Neural progenitor cell (in vitro differentiated cells): Measurements from ENCODE around the gene OTOP3. TPM values are rescaled to one million over a fixed set of nuclear protein-coding genes. Genes with fewer than 3 reads are reported as not detected.
A peak's percentile ranks its signal among the peaks of the same experiment; 100 is the strongest.

ENCODE experiments used
- DNase-seq: peaks from one replicate; pipeline ENCODE4 v3.0.0-alpha.2; 2016; ENCODE audit warnings: low spot score
- H2AFZ ChIP-seq: fragments of 200-600 bp; sonication (generic); replicated peaks from 2 replicates; pipeline ENCODE4 v1.6.1; 2016; ENCODE audit warnings: antibody characterized with exemption
- H3F3A ChIP-seq: fragments of 200-600 bp; sonication (generic); 2 replicates; pipeline ENCODE4 v1.6.1; 2016; ENCODE audit warnings: antibody characterized with exemption, low read depth
- H3K27ac ChIP-seq: fragments of 200-600 bp; sonication (generic); 2 replicates; pipeline ENCODE4 v1.5.1; 2016; ENCODE audit warnings: mild to moderate bottlenecking
- H3K27me3 ChIP-seq: fragments of 200-600 bp; sonication (generic); 2 replicates; pipeline ENCODE4 v1.6.1; 2016; ENCODE audit warnings: mild to moderate bottlenecking, moderate library complexity
- H3K36me3 ChIP-seq: fragments of 200-600 bp; sonication (generic); 2 replicates; pipeline ENCODE4 v1.5.1; 2016
- H3K4me1 ChIP-seq: fragments of 200-600 bp; sonication (generic); 2 replicates; pipeline ENCODE4 v1.6.1; 2016; ENCODE audit warnings: mixed run types
- H3K4me2 ChIP-seq: fragments of 200-600 bp; sonication (generic); 2 replicates; pipeline ENCODE4 v1.6.1; 2016
- H3K4me3 ChIP-seq: fragments of 200-600 bp; sonication (generic); 2 replicates; pipeline ENCODE4 v1.5.1; 2016
- H3K79me2 ChIP-seq: fragments of 200-600 bp; sonication (generic); 2 replicates; pipeline ENCODE4 v1.6.1; 2016; ENCODE audit warnings: low read depth
- H3K9ac ChIP-seq: fragments of 200-600 bp; sonication (generic); 2 replicates; pipeline ENCODE4 v1.6.1; 2016
- H3K9me3 ChIP-seq: fragments of 200-600 bp; sonication (generic); 2 replicates; pipeline ENCODE4 v1.5.1; 2016; ENCODE audit warnings: low read depth
- H4K20me1 ChIP-seq: fragments of 200-600 bp; sonication (generic); 2 replicates; pipeline ENCODE4 v1.6.1; 2016; ENCODE audit warnings: low read depth
- H3K27ac Mint-ChIP-seq: 3 replicates; pipeline ENCODE4 v1.8.0; 2021; ENCODE audit warnings: mixed read lengths
- H3K27me3 Mint-ChIP-seq: 2 replicates; pipeline ENCODE4 v1.8.0; 2022; ENCODE audit warnings: low read depth, mild to moderate bottlenecking, inconsistent platforms, moderate library complexity, mixed read lengths; ENCODE audit not compliant: insufficient read depth
- H3K36me3 Mint-ChIP-seq: 3 replicates; pipeline ENCODE4 v1.8.0; 2021; ENCODE audit warnings: mixed read lengths
- H3K4me1 Mint-ChIP-seq: 3 replicates; pipeline ENCODE4 v1.8.0; 2021; ENCODE audit warnings: mixed read lengths
- H3K4me3 Mint-ChIP-seq: 3 replicates; pipeline ENCODE4 v1.8.0; 2021; ENCODE audit warnings: mild to moderate bottlenecking, moderate library complexity, mixed read lengths
- H3K9me3 Mint-ChIP-seq: 3 replicates; pipeline ENCODE4 v1.8.0; 2020; ENCODE audit warnings: mixed read lengths
- CTCF ChIP-seq: fragments of 200-600 bp; sonication (generic); IDR thresholded peaks from 2 replicates; pipeline ENCODE4 v1.5.1; 2017; ENCODE audit warnings: antibody characterized with exemption, mild to moderate bottlenecking
- EZH2 ChIP-seq: fragments of 200-600 bp; sonication (generic); IDR thresholded peaks from 2 replicates; pipeline ENCODE4 v1.6.1; 2017; ENCODE audit warnings: antibody characterized with exemption, mild to moderate bottlenecking, moderate library complexity
- EZH2phosphoT487 ChIP-seq: fragments of 200-600 bp; sonication (generic); IDR thresholded peaks from 2 replicates; pipeline ENCODE4 v1.6.1; 2017; ENCODE audit warnings: antibody characterized with exemption
- total RNA-seq: library from RNA; depleted of rRNA; stranded (reverse); fragments of >200 nt; gene quantifications from 2 replicates; pipeline ENCODE4 v1.2.3, GENCODE V29; 2015; ENCODE audit warnings: low replicate concordance

OTOP3 gene
- total RNA-seq, 1 donor from 2014 or later = not detected

- Histone ChIP-seq H2AFZ (no peak overlapping the region), H3K4me2 (no peak overlapping the region), H3K36me3 (no peaks in the 10 kb centered on the region), H4K20me1 (no peaks in the 10 kb centered on the region), H3K27me3 (peaks cover 6% of the 10 kb centered on the region), H3K9me3 (no peaks in the 10 kb centered on the region), H3K4me3 (no peak overlapping the region), H3K9ac (no peak overlapping the region), H3F3A (no peaks in the 10 kb centered on the region), H3K79me2 (no peaks in the 10 kb centered on the region), H3K27ac (no peak overlapping the region), H3K4me1 (no peaks in the 10 kb centered on the region)
- Mint-ChIP-seq H3K4me1 (no peaks in the 10 kb centered on the region), H3K27me3 (peaks cover 15% of the 10 kb centered on the region), H3K36me3 (no peaks in the 10 kb centered on the region), H3K27ac (no peak overlapping the region), H3K9me3 (no peaks in the 10 kb centered on the region), H3K4me3 (no peak overlapping the region)
- no peak for DNase-seq
- TF ChIP-seq CTCF (no peak), EZH2phosphoT487 (no peak), EZH2 (no peak)
Measured at GRCh38 chr17:74953134-74953687, 17.5 kb downstream of the OTOP3 start.

GRCh38 chr17:74954115-74954514 lies 18.4 kb downstream of the OTOP3 start:
- no peaks in the 10 kb centered on the region for H3K36me3 ChIP-seq

GRCh38 chr17:74954665-74955421 lies 19.1 kb downstream of the OTOP3 start:
- Histone ChIP-seq H3K4me1 (no peaks in the 10 kb centered on the region), H3K27ac (no peak overlapping the region), H3K9ac (no peak overlapping the region), H3K4me2 (no peak overlapping the region), H2AFZ (no peak overlapping the region), H3K79me2 (no peaks in the 10 kb centered on the region), H3K4me3 (no peak overlapping the region), H3K9me3 (no peaks in the 10 kb centered on the region), H3K36me3 (no peaks in the 10 kb centered on the region), H3K27me3 (peaks cover 22% of the 10 kb centered on the region), H3F3A (no peaks in the 10 kb centered on the region), H4K20me1 (no peaks in the 10 kb centered on the region)
- H3K27me3 Mint-ChIP-seq = peaks cover 23% of the 10 kb centered on the region
- H3K27ac Mint-ChIP-seq = no peak overlapping the region
- H3K36me3 Mint-ChIP-seq = no peaks in the 10 kb centered on the region
- no peak for DNase-seq
- H3K4me3 Mint-ChIP-seq = peak overlapping the region; percentile 24
- TF ChIP-seq EZH2phosphoT487 = no peak
- no peak for TF ChIP-seq CTCF
- no peak for TF ChIP-seq EZH2
- H3K9me3 Mint-ChIP-seq = no peaks in the 10 kb centered on the region
- H3K4me1 Mint-ChIP-seq = no peaks in the 10 kb centered on the region

More at GRCh38 chr17:74954115-74954514, 18.4 kb downstream of the OTOP3 start:
- Mint-ChIP-seq H3K36me3 (no peaks in the 10 kb centered on the region), H3K27me3 (peaks cover 16% of the 10 kb centered on the region), H3K4me1 (no peaks in the 10 kb centered on the region), H3K4me3 (no peak overlapping the region), H3K9me3 (no peaks in the 10 kb centered on the region), H3K27ac (no peak overlapping the region)
- Histone ChIP-seq H3K27ac (no peak overlapping the region), H3K79me2 (no peaks in the 10 kb centered on the region), H4K20me1 (no peaks in the 10 kb centered on the region), H3K27me3 (peaks cover 15% of the 10 kb centered on the region), H3K9me3 (no peaks in the 10 kb centered on the region), H3F3A (no peaks in the 10 kb centered on the region), H3K9ac (no peak overlapping the region), H3K4me1 (no peaks in the 10 kb centered on the region), H2AFZ (no peak overlapping the region), H3K4me2 (no peak overlapping the region), H3K4me3 (no peak overlapping the region)
- DNase-seq = no peak
- TF ChIP-seq EZH2phosphoT487 = no peak
- TF ChIP-seq EZH2 = no peak
- no peak for TF ChIP-seq CTCF
